ACC112 (cell line): Measurements from ENCODE around the gene NUDT4.
"Not testable (repeated sequence)": the region's sequence is repeated elsewhere in the genome, so short reads cannot be mapped to it uniquely, and the experiment has no call there.

ENCODE experiments used
- H2AFZ ChIP-seq: fragments of 200-600 bp; sonication (generic); one replicate; pipeline ENCODE4 v1.6.0; 2017; ENCODE audit warnings: antibody characterized with exemption, low read length; ENCODE audit not compliant: unreplicated experiment
- H3K27ac ChIP-seq: fragments of 200-600 bp; sonication (generic); 2 replicates; pipeline ENCODE4 v1.5.1; 2014; ENCODE audit warnings: low read depth, mild to moderate bottlenecking, antibody characterized with exemption, low read length, moderate library complexity
- H3K27me3 ChIP-seq: fragments of 200-600 bp; sonication (generic); 2 replicates; pipeline ENCODE4 v1.6.1; 2014; ENCODE audit warnings: mild to moderate bottlenecking, antibody characterized with exemption, low read length, moderate library complexity, mixed read lengths; ENCODE audit not compliant: insufficient read depth
- H3K36me3 ChIP-seq: fragments of 200-600 bp; sonication (generic); 2 replicates; pipeline ENCODE4 v1.6.1; 2016; ENCODE audit warnings: mild to moderate bottlenecking, antibody characterized with exemption, low read length, moderate library complexity, mixed read lengths; ENCODE audit not compliant: insufficient read depth
- H3K4me1 ChIP-seq: fragments of 200-600 bp; sonication (generic); one replicate; pipeline ENCODE4 v1.6.1; 2016; ENCODE audit warnings: low read length, mixed read lengths; ENCODE audit not compliant: insufficient read depth, unreplicated experiment, control insufficient read depth
- H3K4me3 ChIP-seq: fragments of 200-600 bp; sonication (generic); 2 replicates; pipeline ENCODE4 v1.5.1; 2014; ENCODE audit warnings: mild to moderate bottlenecking, low read depth, low read length
- H3K79me2 ChIP-seq: fragments of 200-600 bp; sonication (generic); one replicate; pipeline ENCODE4 v1.6.0; 2016; ENCODE audit warnings: low read length; ENCODE audit not compliant: control insufficient read depth, unreplicated experiment, insufficient read depth

NUDT4 gene

GRCh38 chr12:93402333-93403311 is 24.9 kb downstream of the NUDT4 start:
- H3K4me3 ChIP-seq, result no peak overlapping the region
- H3K79me2 ChIP-seq, result no peaks in the 10 kb centered on the region
- no peaks in the 10 kb centered on the region for H3K27me3 ChIP-seq
- no peak overlapping the region for H3K27ac ChIP-seq
- H3K4me1 ChIP-seq, result no peaks in the 10 kb centered on the region
- H2AFZ ChIP-seq, result no peak overlapping the region
- peaks cover 20% of the 10 kb centered on the region; the same call in 1 of the 2 replicates for H3K36me3 ChIP-seq

GRCh38 chr12:93403988-93404803 is 26.5 kb downstream of the NUDT4 start:
- no peaks in the 10 kb centered on the region for H3K4me1 ChIP-seq
- no peak overlapping the region; the same call in 1 of the 2 replicates for H3K27ac ChIP-seq
- H3K36me3 ChIP-seq, result peaks cover 16% of the 10 kb centered on the region; the same call in 1 of the 2 replicates
- H3K79me2 ChIP-seq, result no peaks in the 10 kb centered on the region
- no peak overlapping the region for H3K4me3 ChIP-seq
- H2AFZ ChIP-seq, result no peak overlapping the region
- no peaks in the 10 kb centered on the region for H3K27me3 ChIP-seq

GRCh38 chr12:93404961-93405849 is 27.5 kb downstream of the NUDT4 start:
- peaks cover 5% of the 10 kb centered on the region for H3K4me1 ChIP-seq
- peaks cover 18% of the 10 kb centered on the region for H3K36me3 ChIP-seq
- H3K27ac ChIP-seq, result peak overlapping the region; percentile 8; the same call in 1 of the 2 replicates
- peaks cover 1% of the 10 kb centered on the region for H3K79me2 ChIP-seq
- no peak overlapping the region for H3K4me3 ChIP-seq
- no peaks in the 10 kb centered on the region for H3K27me3 ChIP-seq
- H2AFZ ChIP-seq, result no peak overlapping the region

GRCh38 chr12:93407054-93407962 is 29.6 kb downstream of the NUDT4 start:
- no peak overlapping the region for H2AFZ ChIP-seq
- H3K27me3 ChIP-seq, result no peaks in the 10 kb centered on the region
- peaks cover 16% of the 10 kb centered on the region for H3K79me2 ChIP-seq
- H3K4me1 ChIP-seq, result peaks cover 19% of the 10 kb centered on the region
- peaks cover 22% of the 10 kb centered on the region for H3K36me3 ChIP-seq
- no peak overlapping the region for H3K27ac ChIP-seq
- no peak overlapping the region for H3K4me3 ChIP-seq

- Histone ChIP-seq H3K27ac (no peak overlapping the region), H3K79me2 (peaks cover 21% of the 10 kb centered on the region), H3K36me3 (peaks cover 19% of the 10 kb centered on the region)
Measured at GRCh38 chr12:93407963-93408283, 30.2 kb downstream of the NUDT4 start.

GRCh38 chr12:93408813-93409212 is 31.1 kb downstream of the NUDT4 start:
- Histone ChIP-seq H3K36me3 (peaks cover 19% of the 10 kb centered on the region), H3K27me3 (no peaks in the 10 kb centered on the region), H3K27ac (no peak overlapping the region), H3K4me1 (peaks cover 19% of the 10 kb centered on the region), H3K4me3 (no peak overlapping the region), H2AFZ (no peak overlapping the region), H3K79me2 (peaks cover 30% of the 10 kb centered on the region)

More at GRCh38 chr12:93407963-93408283, 30.2 kb downstream of the NUDT4 start:
- Histone ChIP-seq H3K4me1 (peaks cover 19% of the 10 kb centered on the region), H2AFZ (no peak overlapping the region), H3K27me3 (no peaks in the 10 kb centered on the region), H3K4me3 (no peak overlapping the region)

- not testable (repeated sequence) for H3K4me3 ChIP-seq, H3K27me3 ChIP-seq, H2AFZ ChIP-seq
- peak overlapping the region; percentile 21; the same call in 1 of the 2 replicates for H3K27ac ChIP-seq
- H3K4me1 ChIP-seq, result peaks cover 19% of the 10 kb centered on the region
- H3K79me2 ChIP-seq, result peaks cover 36% of the 10 kb centered on the region
- H3K36me3 ChIP-seq, result peaks cover 19% of the 10 kb centered on the region
Measured at GRCh38 chr12:93409343-93410187, 31.8 kb downstream of the NUDT4 start.

GRCh38 chr12:93411060-93411459 is 33.3 kb downstream of the NUDT4 start:
- H3K4me1 ChIP-seq, result peaks cover 27% of the 10 kb centered on the region
- H3K79me2 ChIP-seq, result peaks cover 51% of the 10 kb centered on the region
- not testable (repeated sequence) for H2AFZ ChIP-seq, H3K27ac ChIP-seq, H3K4me3 ChIP-seq, H3K27me3 ChIP-seq
- H3K36me3 ChIP-seq, result peaks cover 19% of the 10 kb centered on the region

- peaks cover 15% of the 10 kb centered on the region for H3K36me3 ChIP-seq
- H2AFZ ChIP-seq, H3K27me3 ChIP-seq, H3K27ac ChIP-seq, H3K4me3 ChIP-seq: not testable (repeated sequence)
- peaks cover 65% of the 10 kb centered on the region for H3K79me2 ChIP-seq
- peaks cover 29% of the 10 kb centered on the region for H3K4me1 ChIP-seq
Measured at GRCh38 chr12:93412396-93412795, 34.7 kb downstream of the NUDT4 start.
